ENCODE measurements around the gene TANGO6.
"Not testable (repeated sequence)": the region's sequence is repeated elsewhere in the genome, so short reads cannot be mapped to it uniquely, and the experiment has no call there.

TANGO6 gene

DNA sequence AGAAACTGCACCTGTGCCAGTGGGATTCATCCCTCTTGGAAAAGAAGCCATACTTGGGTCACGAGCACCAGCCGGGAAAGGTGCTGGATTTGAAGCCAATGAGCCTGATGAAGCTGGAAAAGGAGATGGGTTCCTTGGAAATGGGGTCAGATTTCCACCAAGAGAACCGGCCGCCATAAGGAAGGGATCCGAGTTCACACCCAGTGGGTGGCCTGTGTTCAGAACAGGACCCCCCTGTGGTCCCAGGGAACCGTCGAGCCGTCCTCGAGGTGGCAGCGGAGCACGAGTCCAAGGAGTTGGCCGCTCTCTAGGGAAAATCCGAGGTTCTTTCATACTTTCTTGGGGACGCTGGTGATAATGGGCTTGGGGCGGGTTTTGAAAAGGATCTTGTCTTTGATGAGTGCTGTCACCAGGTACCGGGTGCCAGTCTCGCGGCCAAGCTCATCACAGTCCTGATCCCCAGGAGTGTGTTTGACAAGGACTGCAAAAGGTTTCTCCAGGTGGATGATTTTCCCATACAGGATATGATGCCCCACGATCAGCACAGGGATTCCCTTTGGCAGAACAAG is 276.8 kb downstream of the TANGO6 start:
- H3K27me3 ChIP-seq (ENCODE audit: control insufficient read depth, insufficient read depth, low read length) = no peaks in the 10 kb centered on the region
- H3K9me3 ChIP-seq (ENCODE audit: control insufficient read depth, insufficient read depth, low read length) = no peaks in the 10 kb centered on the region
- H3K9ac ChIP-seq (ENCODE audit: low read depth, low read length) = no peak overlapping the region
- H3K4me1 ChIP-seq (ENCODE audit: control insufficient read depth, insufficient read depth, low read length) = no peaks in the 10 kb centered on the region
- peaks cover 45% of the 10 kb centered on the region for H3K36me3 ChIP-seq (ENCODE audit: control insufficient read depth, insufficient read depth, low read length)
- no peak overlapping the region for H3K4me3 ChIP-seq (ENCODE audit: low read depth, low read length)

DNA sequence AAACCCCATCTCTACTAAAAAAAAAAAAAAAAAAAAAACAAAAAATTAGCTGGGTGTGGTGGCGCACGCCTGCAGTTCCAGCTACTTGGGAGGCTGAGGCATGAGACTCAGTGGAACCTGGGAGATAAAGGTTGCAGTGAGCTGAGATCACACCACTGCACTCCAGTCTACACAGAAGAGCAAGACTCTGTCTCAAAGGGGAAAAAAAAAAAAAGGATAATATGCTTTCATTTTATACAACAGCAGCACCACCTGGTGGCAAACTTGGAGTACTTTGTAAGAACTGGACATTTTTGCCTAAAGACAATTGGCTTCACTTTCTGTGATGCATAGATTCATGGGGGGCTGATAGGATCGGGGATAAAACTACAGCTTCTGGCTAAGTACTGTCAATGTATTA is 280.6 kb downstream of the TANGO6 start:
- H3K36me3 ChIP-seq (ENCODE audit: control insufficient read depth, insufficient read depth, low read length) = peaks cover 22% of the 10 kb centered on the region
- no peaks in the 10 kb centered on the region for H3K27me3 ChIP-seq (ENCODE audit: control insufficient read depth, insufficient read depth, low read length)
- H3K4me1 ChIP-seq (ENCODE audit: control insufficient read depth, insufficient read depth, low read length) = no peaks in the 10 kb centered on the region
- no peaks in the 10 kb centered on the region for H3K9me3 ChIP-seq (ENCODE audit: control insufficient read depth, insufficient read depth, low read length)
- no peak overlapping the region for H3K9ac ChIP-seq (ENCODE audit: low read depth, low read length)
- H3K4me3 ChIP-seq (ENCODE audit: low read depth, low read length) = no peak overlapping the region

DNA sequence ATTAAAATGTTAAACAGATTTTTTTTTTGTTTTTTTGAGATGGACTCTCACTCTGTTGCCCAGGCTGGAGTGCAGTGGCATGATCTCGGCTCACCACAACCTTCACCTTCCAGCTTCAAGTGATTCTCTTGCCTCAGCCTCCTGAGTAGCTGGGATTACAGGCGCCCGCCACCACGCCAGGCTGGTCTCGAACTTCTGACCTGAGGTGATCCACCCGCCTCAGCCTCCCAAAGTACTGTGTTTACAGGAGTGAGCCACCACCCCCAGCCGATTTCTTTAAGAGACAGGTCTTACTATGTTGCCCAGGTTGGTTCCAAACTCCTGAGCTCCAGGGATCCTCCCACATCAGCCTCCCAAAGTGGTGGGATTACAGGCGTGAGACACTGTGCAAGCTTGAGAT is 281.1 kb downstream of the TANGO6 start:
- not testable (repeated sequence) for H3K9me3 ChIP-seq (ENCODE audit: control insufficient read depth, insufficient read depth, low read length); H3K4me1 ChIP-seq (ENCODE audit: control insufficient read depth, insufficient read depth, low read length); H3K9ac ChIP-seq (ENCODE audit: low read depth, low read length); H3K4me3 ChIP-seq (ENCODE audit: low read depth, low read length); H3K27me3 ChIP-seq (ENCODE audit: control insufficient read depth, insufficient read depth, low read length)
- peaks cover 18% of the 10 kb centered on the region for H3K36me3 ChIP-seq (ENCODE audit: control insufficient read depth, insufficient read depth, low read length)

DNA sequence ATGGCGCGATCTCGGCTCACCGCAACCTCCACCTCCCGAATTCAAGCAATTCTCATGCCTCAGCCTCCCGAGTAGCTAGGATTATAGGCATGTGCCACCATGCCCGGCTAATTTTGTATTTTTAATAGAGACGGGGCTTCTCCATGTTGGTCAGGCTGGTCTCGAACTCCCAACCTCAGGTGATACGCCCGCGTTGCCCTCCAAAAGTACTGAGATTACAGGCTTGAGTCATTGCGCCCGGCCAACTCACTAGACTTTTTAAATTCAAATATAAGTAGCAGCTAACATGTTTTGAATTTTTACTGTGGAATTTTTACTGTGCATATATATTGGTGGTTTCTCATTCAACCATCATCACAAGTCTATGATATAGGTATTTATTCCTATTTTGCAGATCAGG is 281.6 kb downstream of the TANGO6 start:
- not testable (repeated sequence) for H3K9me3 ChIP-seq (ENCODE audit: control insufficient read depth, insufficient read depth, low read length); H3K4me3 ChIP-seq (ENCODE audit: low read depth, low read length); H3K4me1 ChIP-seq (ENCODE audit: control insufficient read depth, insufficient read depth, low read length); H3K9ac ChIP-seq (ENCODE audit: low read depth, low read length); H3K27me3 ChIP-seq (ENCODE audit: control insufficient read depth, insufficient read depth, low read length)
- H3K36me3 ChIP-seq (ENCODE audit: control insufficient read depth, insufficient read depth, low read length) = peaks cover 12% of the 10 kb centered on the region

DNA sequence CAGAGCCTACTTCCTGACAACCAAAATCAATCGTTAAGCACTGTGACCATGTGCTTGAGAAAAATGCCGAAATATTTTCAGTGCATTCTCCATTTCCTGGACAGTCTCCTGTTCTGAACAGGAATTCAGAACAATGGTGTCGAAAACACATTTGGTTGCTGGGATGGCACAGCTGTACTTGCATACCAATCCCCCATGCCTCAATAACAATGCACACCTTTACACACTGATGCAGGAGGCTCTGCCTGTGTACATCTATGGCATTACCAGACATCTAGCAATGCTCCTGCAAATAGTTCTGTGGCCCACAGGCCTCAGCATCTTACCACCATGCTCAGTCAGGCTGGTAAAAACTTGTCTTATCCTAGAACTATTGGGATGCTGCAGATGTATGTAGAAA is 282.9 kb downstream of the TANGO6 start:
- H3K9me3 ChIP-seq (ENCODE audit: control insufficient read depth, insufficient read depth, low read length) = no peaks in the 10 kb centered on the region
- no peak overlapping the region for H3K4me3 ChIP-seq (ENCODE audit: low read depth, low read length)
- peaks cover 12% of the 10 kb centered on the region for H3K4me1 ChIP-seq (ENCODE audit: control insufficient read depth, insufficient read depth, low read length)
- H3K27me3 ChIP-seq (ENCODE audit: control insufficient read depth, insufficient read depth, low read length) = no peaks in the 10 kb centered on the region
- no peak overlapping the region for H3K9ac ChIP-seq (ENCODE audit: low read depth, low read length)
- no peaks in the 10 kb centered on the region for H3K36me3 ChIP-seq (ENCODE audit: control insufficient read depth, insufficient read depth, low read length)

DNA sequence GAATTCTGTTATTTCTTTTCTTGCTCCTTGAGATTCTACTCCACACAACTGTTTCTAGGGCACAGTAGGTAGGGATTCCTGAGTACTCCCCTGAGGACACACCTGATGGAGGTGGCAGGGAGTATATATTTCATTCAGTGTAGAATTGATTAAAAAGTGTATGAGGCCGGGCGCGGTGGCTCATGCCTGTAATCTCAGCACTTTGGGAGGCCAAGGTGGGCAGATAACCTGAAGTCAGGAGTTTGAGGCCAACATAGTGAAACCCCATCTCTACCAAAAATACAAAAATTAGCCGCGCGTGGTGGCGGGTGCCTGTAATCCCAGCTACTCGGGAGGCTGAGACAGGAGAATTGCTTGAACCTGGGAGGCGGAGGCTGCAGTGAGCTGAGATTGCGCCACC is 283.5 kb downstream of the TANGO6 start:
- H3K9me3 ChIP-seq (ENCODE audit: control insufficient read depth, insufficient read depth, low read length); H3K36me3 ChIP-seq (ENCODE audit: control insufficient read depth, insufficient read depth, low read length); H3K9ac ChIP-seq (ENCODE audit: low read depth, low read length); H3K4me3 ChIP-seq (ENCODE audit: low read depth, low read length); H3K27me3 ChIP-seq (ENCODE audit: control insufficient read depth, insufficient read depth, low read length): not testable (repeated sequence)
- peaks cover 12% of the 10 kb centered on the region for H3K4me1 ChIP-seq (ENCODE audit: control insufficient read depth, insufficient read depth, low read length)

DNA sequence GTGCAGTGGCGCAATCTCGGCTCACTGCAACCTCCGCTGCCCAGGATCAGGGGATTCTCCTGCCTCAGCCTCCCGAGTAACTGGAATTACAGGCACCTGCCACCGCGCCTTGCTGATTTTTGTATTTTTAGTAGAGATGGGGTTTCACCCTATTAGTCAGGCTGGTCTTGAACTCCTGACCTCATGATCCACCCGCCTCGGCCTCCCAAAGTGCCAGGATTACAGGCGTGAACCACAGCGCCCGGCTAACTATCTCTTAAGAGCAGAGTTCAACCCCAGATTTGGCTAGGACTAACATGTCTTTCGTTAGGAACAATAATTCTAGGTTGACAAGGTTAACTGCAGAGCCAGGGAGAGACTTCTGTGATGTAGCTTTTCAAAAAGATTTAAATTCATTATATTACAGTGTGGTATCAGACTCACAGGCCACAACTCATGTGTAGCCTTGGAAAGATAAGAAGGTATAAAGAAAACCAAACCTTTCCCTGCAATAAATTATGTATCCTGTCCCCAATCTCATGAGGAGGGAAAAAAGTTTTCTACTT is 284.7 kb downstream of the TANGO6 start:
- no peak overlapping the region for H3K4me3 ChIP-seq (ENCODE audit: low read depth, low read length)
- no peaks in the 10 kb centered on the region for H3K27me3 ChIP-seq (ENCODE audit: control insufficient read depth, insufficient read depth, low read length)
- H3K9ac ChIP-seq (ENCODE audit: low read depth, low read length) = no peak overlapping the region
- no peaks in the 10 kb centered on the region for H3K9me3 ChIP-seq (ENCODE audit: control insufficient read depth, insufficient read depth, low read length)
- H3K36me3 ChIP-seq (ENCODE audit: control insufficient read depth, insufficient read depth, low read length) = no peaks in the 10 kb centered on the region
- peaks cover 12% of the 10 kb centered on the region for H3K4me1 ChIP-seq (ENCODE audit: control insufficient read depth, insufficient read depth, low read length)

DNA sequence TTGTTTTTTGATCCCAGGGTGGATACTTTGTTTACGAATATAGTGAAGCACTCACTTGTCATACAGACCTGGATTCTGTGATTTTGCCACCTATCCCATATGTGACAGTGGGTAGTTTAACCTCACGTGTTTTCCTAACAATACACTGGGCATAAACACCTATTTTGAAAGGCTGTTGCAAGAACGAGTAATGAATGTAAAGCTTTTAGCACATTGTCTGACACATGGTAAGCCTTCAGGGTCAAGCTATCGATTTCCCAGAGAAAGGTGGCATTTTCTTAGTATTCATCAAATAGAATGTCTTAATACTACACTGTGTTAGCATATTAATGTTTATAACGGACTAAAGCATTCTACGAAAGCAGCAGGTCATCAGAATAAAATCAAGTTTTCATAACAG is 287.1 kb downstream of the TANGO6 start:
- H3K4me3 ChIP-seq (ENCODE audit: low read depth, low read length) = peak overlapping the region; percentile 91
- H3K27me3 ChIP-seq (ENCODE audit: control insufficient read depth, insufficient read depth, low read length) = no peaks in the 10 kb centered on the region
- peaks cover 12% of the 10 kb centered on the region for H3K4me1 ChIP-seq (ENCODE audit: control insufficient read depth, insufficient read depth, low read length)
- H3K9ac ChIP-seq (ENCODE audit: low read depth, low read length) = peak overlapping the region; percentile 81
- no peaks in the 10 kb centered on the region for H3K36me3 ChIP-seq (ENCODE audit: control insufficient read depth, insufficient read depth, low read length)
- no peaks in the 10 kb centered on the region for H3K9me3 ChIP-seq (ENCODE audit: control insufficient read depth, insufficient read depth, low read length)

DNA sequence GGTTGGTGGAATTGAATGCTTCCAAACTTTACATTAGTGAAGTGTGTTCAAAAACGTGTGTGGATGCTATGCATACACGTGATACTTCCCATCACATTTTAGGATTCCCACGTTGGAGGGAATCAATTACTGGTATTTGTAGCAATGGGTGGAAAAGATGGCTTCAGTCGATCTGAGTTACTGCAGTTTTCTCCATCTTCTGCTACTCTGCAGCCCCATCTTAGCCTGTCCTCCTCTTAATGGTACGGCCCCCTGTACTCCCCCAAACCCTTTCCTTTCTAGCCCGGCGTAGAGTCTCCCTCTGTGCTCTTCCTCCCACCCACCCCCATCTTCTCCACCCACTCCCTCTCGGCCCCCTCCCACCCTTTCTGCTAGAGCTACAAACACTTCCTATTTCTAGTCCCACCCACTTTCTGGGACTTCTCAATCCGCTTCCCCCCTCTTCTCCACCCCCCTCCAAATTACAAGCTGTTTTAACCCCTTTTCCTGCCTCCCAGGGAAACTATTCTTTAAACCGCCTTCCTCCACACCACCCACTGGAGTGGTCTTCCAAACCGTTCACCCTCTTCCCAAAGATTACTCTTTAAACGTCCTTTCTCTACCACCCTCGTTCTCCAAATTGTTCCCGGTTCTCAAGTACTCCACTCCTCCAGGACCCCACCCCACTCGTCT is 288.0 kb downstream of the TANGO6 start:
- H3K36me3 ChIP-seq (ENCODE audit: control insufficient read depth, insufficient read depth, low read length) = no peaks in the 10 kb centered on the region
- peak overlapping the region; percentile 81 for H3K9ac ChIP-seq (ENCODE audit: low read depth, low read length)
- no peaks in the 10 kb centered on the region for H3K27me3 ChIP-seq (ENCODE audit: control insufficient read depth, insufficient read depth, low read length)
- no peaks in the 10 kb centered on the region for H3K9me3 ChIP-seq (ENCODE audit: control insufficient read depth, insufficient read depth, low read length)
- H3K4me3 ChIP-seq (ENCODE audit: low read depth, low read length) = peak overlapping the region; percentile 91
- H3K4me1 ChIP-seq (ENCODE audit: control insufficient read depth, insufficient read depth, low read length) = peaks cover 12% of the 10 kb centered on the region

DNA sequence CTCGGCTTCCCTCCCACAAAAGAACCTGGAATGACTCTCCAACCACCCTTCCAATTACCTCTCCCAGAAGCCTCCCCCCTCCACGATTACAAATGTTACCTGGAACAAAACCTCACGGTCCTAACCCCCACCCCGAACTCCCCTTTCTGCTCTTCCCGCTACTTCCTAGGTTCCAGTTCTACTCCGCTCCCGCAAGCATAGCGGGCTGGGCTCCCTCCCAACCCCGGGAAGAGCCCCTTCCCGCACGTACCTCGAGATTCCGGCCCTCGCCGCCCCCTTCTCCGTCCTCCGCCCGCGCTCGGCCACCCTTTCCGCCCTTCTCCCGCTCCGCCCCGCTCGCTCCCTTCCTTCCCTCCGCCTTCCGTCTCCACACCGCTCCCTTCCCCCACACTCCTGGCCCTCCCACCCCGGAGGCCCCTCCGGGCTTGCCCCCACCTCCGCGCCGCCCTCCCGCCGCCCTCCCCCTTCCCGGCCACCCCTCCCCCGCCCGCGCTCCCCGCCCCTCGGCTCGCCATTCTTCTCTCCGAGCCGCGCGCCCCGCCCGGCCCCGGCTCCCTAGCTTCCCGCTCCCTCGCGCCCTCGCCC is 288.6 kb downstream of the TANGO6 start:
- H3K9ac ChIP-seq (ENCODE audit: low read depth, low read length) = peak overlapping the region; percentile 77
- no peaks in the 10 kb centered on the region for H3K27me3 ChIP-seq (ENCODE audit: control insufficient read depth, insufficient read depth, low read length)
- no peaks in the 10 kb centered on the region for H3K36me3 ChIP-seq (ENCODE audit: control insufficient read depth, insufficient read depth, low read length)
- H3K9me3 ChIP-seq (ENCODE audit: control insufficient read depth, insufficient read depth, low read length) = no peaks in the 10 kb centered on the region
- peaks cover 12% of the 10 kb centered on the region for H3K4me1 ChIP-seq (ENCODE audit: control insufficient read depth, insufficient read depth, low read length)
- H3K4me3 ChIP-seq (ENCODE audit: low read depth, low read length) = peak overlapping the region; percentile 91

DNA sequence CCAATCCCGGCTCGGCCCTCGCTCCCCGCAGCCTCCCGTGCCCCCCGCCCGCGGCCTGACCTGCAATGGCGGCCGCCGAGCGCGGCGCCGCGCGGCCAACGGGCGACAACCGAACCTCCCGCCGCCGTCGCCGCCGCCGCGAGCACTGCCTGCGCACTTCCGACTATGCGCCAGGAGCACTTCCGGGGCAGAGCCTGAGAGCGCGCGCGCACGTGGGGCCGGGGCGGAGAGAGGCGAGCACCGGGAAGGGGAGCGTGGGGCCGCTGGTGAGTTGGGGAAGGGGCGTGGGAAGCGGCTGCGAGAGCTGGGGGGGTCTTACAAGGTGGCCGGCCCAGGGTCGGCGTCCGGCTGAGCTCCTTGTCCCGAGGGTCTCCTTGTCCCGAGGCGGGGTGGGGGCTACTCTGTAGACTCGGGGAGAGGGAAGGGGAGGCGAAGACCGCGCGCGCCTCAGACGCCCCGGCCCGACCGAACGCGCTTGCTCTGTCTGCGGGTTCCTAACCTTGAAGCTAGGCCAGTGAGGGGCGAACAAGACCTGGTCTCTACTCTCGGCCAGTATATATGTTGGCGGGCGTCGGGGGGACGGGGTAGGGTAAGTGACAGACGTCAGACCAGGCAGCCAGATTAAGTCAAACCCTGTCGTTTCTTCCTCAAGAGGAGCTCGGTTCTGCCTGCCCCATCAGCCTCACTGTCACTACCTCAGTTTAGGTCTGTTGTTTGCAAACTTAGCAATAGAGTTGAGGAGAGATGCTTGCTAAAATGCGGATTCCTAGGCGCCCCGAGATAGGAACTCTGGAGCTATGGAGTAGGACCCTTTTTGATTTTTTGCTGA is 289.3 kb downstream of the TANGO6 start, which contains the start of the genes CHTF8 and UTP4:
TSS of gene CHTF8 (minus strand) at position 165 of the 829 bp plus-strand sequence. CDS start 11,130 bp downstream, outside the sequence.
TSS of gene UTP4 (plus strand) at position 226 of the 829 bp plus-strand sequence. CDS start 811 bp downstream, outside the sequence.
- peak within 1 kb of the TSS; percentile 91 for H3K4me3 ChIP-seq (ENCODE audit: low read depth, low read length)
- no peaks in the 10 kb centered on the region for H3K36me3 ChIP-seq (ENCODE audit: control insufficient read depth, insufficient read depth, low read length)
- peaks cover 12% of the 10 kb centered on the region for H3K4me1 ChIP-seq (ENCODE audit: control insufficient read depth, insufficient read depth, low read length)
- peak within 1 kb of the TSS; percentile 77 for H3K9ac ChIP-seq (ENCODE audit: low read depth, low read length)
- no peaks in the 10 kb centered on the region for H3K27me3 ChIP-seq (ENCODE audit: control insufficient read depth, insufficient read depth, low read length)
- H3K9me3 ChIP-seq (ENCODE audit: control insufficient read depth, insufficient read depth, low read length) = no peaks in the 10 kb centered on the region

Data from iPS-15b (cell line).